ENCODE measurements around the gene KLHDC10. TPM values are rescaled to one million over a fixed set of nuclear protein-coding genes. Genes with fewer than 3 reads are reported as not detected.

The KLHDC10 gene
- total and polyA plus RNA-seq, 2 experiments from 2014 or later = 5.5 to 14.7 TPM

GRCh38 chr7:130113887-130114286 lies 43.6 kb downstream of the KLHDC10 start (continued):
- TF ChIP-seq, protein P1, sequence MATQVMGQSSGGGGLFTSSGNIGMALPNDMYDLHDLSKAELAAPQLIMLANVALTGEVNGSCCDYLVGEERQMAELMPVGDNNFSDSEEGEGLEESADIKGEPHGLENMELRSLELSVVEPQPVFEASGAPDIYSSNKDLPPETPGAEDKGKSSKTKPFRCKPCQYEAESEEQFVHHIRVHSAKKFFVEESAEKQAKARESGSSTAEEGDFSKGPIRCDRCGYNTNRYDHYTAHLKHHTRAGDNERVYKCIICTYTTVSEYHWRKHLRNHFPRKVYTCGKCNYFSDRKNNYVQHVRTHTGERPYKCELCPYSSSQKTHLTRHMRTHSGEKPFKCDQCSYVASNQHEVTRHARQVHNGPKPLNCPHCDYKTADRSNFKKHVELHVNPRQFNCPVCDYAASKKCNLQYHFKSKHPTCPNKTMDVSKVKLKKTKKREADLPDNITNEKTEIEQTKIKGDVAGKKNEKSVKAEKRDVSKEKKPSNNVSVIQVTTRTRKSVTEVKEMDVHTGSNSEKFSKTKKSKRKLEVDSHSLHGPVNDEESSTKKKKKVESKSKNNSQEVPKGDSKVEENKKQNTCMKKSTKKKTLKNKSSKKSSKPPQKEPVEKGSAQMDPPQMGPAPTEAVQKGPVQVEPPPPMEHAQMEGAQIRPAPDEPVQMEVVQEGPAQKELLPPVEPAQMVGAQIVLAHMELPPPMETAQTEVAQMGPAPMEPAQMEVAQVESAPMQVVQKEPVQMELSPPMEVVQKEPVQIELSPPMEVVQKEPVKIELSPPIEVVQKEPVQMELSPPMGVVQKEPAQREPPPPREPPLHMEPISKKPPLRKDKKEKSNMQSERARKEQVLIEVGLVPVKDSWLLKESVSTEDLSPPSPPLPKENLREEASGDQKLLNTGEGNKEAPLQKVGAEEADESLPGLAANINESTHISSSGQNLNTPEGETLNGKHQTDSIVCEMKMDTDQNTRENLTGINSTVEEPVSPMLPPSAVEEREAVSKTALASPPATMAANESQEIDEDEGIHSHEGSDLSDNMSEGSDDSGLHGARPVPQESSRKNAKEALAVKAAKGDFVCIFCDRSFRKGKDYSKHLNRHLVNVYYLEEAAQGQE (IDR thresholded peaks at IDR 0.05; ENCODE audit: unreplicated experiment) = no peak

DNA sequence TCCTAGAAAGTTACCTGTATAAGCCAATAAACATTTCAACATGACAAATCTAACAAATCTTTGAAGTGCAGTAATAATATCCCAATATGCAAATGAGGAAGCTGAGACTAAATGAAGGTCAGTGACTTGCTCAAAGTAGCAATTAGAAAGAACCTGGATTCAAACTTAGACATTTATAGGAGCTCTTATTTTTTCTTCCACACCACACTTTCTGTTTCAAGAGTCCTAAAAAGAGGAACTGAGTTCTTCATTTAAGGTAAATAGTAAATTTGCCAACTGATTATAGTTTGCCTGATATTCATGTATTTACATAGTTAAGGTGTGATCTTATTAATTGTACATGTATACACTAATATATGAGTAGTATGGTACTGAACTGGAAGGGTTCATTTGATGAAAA lies 44.0 kb downstream of the KLHDC10 start:
- Histone ChIP-seq H3F3A (replicated peaks; ENCODE audit: low read depth) (no peaks in the 10 kb centered on the region), H3K27me3 (ENCODE audit: insufficient read depth) (no peaks in the 10 kb centered on the region), H2AFZ (no peak overlapping the region), H3K4me1 (ENCODE audit: insufficient read depth) (no peaks in the 10 kb centered on the region), H3K4me3 (no peak overlapping the region), H3K9me2 (ENCODE audit: insufficient read depth) (no peaks in the 10 kb centered on the region), H3K4me2 (no peak overlapping the region), H3K36me3 (ENCODE audit: insufficient read depth) (no peaks in the 10 kb centered on the region), H3K27ac (ENCODE audit: low read depth) (no peak overlapping the region), H3K79me2 (replicated peaks; ENCODE audit: insufficient read depth) (no peaks in the 10 kb centered on the region), H4K20me1 (replicated peaks; ENCODE audit: insufficient read depth) (no peaks in the 10 kb centered on the region; the same call in 1 of the 2 replicates)
- no peak overlapping the region for H3K4me3 Mint-ChIP-seq
- no peaks in the 10 kb centered on the region for H3K9me3 Mint-ChIP-seq
- H3K36me3 Mint-ChIP-seq (ENCODE audit: low read depth) = peaks cover 9% of the 10 kb centered on the region
- H3K4me1 Mint-ChIP-seq = no peaks in the 10 kb centered on the region
- H3K27ac Mint-ChIP-seq = no peak overlapping the region
- H3K27me3 Mint-ChIP-seq (ENCODE audit: insufficient read depth, low read depth, poor library complexity) = no peaks in the 10 kb centered on the region
- ATAC-seq (no peak), DNase-seq (ENCODE audit: low spot score) (no peak)
- TF ChIP-seq NANOG (IDR thresholded peaks at IDR 0.05; ENCODE audit: borderline replicate concordance) (no peak), POLR2AphosphoS5 (IDR thresholded peaks at IDR 0.05; ENCODE audit: low read depth) (no peak), CTCF (conservative IDR thresholded peaks at IDR 0.05; ENCODE audit: low read depth in 2 of 2) (no peak), ZNF331 (CRISPR knock-in tag; IDR thresholded peaks at IDR 0.05; ENCODE audit: low read depth) (no peak), STAT1 (IDR thresholded peaks at IDR 0.05; ENCODE audit: unreplicated experiment) (no peak), EZH2 (IDR thresholded peaks at IDR 0.05; ENCODE audit: low read depth, unreplicated experiment) (no peak), ZNF462 (CRISPR knock-in tag; IDR thresholded peaks at IDR 0.05) (no peak), EZH2phosphoT487 (IDR thresholded peaks at IDR 0.05; ENCODE audit: unreplicated experiment) (no peak), JUNB (IDR thresholded peaks at IDR 0.05; ENCODE audit: unreplicated experiment) (no peak)
- TF ChIP-seq, protein P1 (IDR thresholded peaks at IDR 0.05; ENCODE audit: unreplicated experiment) = no peak
